MM.1S (cell line): Measurements from ENCODE around the gene IL1F10.

Experiments used
- DNase-seq: peaks from one replicate; pipeline ENCODE4 v3.0.0-alpha.2; 2015
- H2AFZ ChIP-seq: fragments of 300-600 bp; sonication (generic); 2 replicates; pipeline ENCODE4 v1.6.0; 2016; ENCODE audit warnings: antibody characterized with exemption, low read length
- H3F3A ChIP-seq: fragments of 300-600 bp; sonication (generic); 2 replicates; pipeline ENCODE4 v1.6.1; 2016; ENCODE audit warnings: mild to moderate bottlenecking, antibody characterized with exemption, low read length, moderate library complexity, mixed read lengths; ENCODE audit not compliant: insufficient read depth
- H3K27ac ChIP-seq: fragments of 300-600 bp; sonication (generic); 2 replicates; pipeline ENCODE4 v1.5.1; 2016; ENCODE audit warnings: mild to moderate bottlenecking, low read length
- H3K27me3 ChIP-seq: fragments of 300-600 bp; sonication (generic); replicated peaks from 2 replicates; pipeline ENCODE4 v1.6.0; 2016; ENCODE audit warnings: low read length; ENCODE audit not compliant: insufficient read depth
- H3K36me3 ChIP-seq: fragments of 300-600 bp; sonication (generic); replicated peaks from 2 replicates; pipeline ENCODE4 v1.6.1; 2016; ENCODE audit warnings: mild to moderate bottlenecking, low read length, mixed read lengths; ENCODE audit not compliant: insufficient read depth
- H3K4me1 ChIP-seq: fragments of 300-600 bp; sonication (generic); 2 replicates; pipeline ENCODE4 v1.6.1; 2016; ENCODE audit warnings: low read length, mixed read lengths
- H3K4me2 ChIP-seq: fragments of 300-600 bp; sonication (generic); 2 replicates; pipeline ENCODE4 v1.6.0; 2016; ENCODE audit warnings: low read depth, low read length
- H3K4me3 ChIP-seq: fragments of 300-600 bp; sonication (generic); 2 replicates; pipeline ENCODE4 v1.5.1; 2016; ENCODE audit warnings: low read length, mixed read lengths
- H3K79me2 ChIP-seq: fragments of 300-600 bp; sonication (generic); 2 replicates; pipeline ENCODE4 v1.6.1; 2016; ENCODE audit warnings: mixed run types, low read length, mixed read lengths
- H3K9ac ChIP-seq: fragments of 300-600 bp; sonication (generic); 2 replicates; pipeline ENCODE4 v1.6.1; 2016; ENCODE audit warnings: low read length, mixed read lengths
- H3K9me2 ChIP-seq: fragments of 300-600 bp; sonication (generic); replicated peaks from 2 replicates; pipeline ENCODE4 v1.6.1; 2016; ENCODE audit warnings: mild to moderate bottlenecking, low read length, mixed read lengths; ENCODE audit not compliant: insufficient read depth
- H3K9me3 ChIP-seq: fragments of 300-600 bp; sonication (generic); replicated peaks from 2 replicates; pipeline ENCODE4 v1.6.1; 2016; ENCODE audit warnings: mild to moderate bottlenecking, low read length, mixed read lengths; ENCODE audit not compliant: insufficient read depth
- H4K20me1 ChIP-seq: fragments of 300-600 bp; sonication (generic); 2 replicates; pipeline ENCODE4 v1.6.1; 2016; ENCODE audit warnings: mild to moderate bottlenecking, low read length, moderate library complexity, mixed read lengths; ENCODE audit not compliant: insufficient read depth
- CTCF ChIP-seq: fragments of 300-600 bp; sonication (generic); IDR thresholded peaks from 2 replicates; pipeline ENCODE4 v1.5.1; 2016; ENCODE audit warnings: antibody characterized with exemption, low read length, mixed read lengths
- EZH2 ChIP-seq: fragments of 300-600 bp; sonication (generic); optimal IDR thresholded peaks from 2 replicates; pipeline ENCODE3; 2017; ENCODE audit warnings: low read depth, mild to moderate bottlenecking, antibody characterized with exemption, low read length, mixed read lengths
- EZH2phosphoT487 ChIP-seq: fragments of 300-600 bp; sonication (generic); IDR thresholded peaks from 2 replicates; pipeline ENCODE4 v1.6.1; 2018; ENCODE audit warnings: antibody characterized with exemption, low read length

Gene IL1F10

GRCh38 chr2:113078350-113078839, 10.6 kb downstream of the IL1F10 start:
- H2AFZ ChIP-seq: no peak overlapping the region
- no peak overlapping the region for H3K4me3 ChIP-seq
- no peaks in the 10 kb centered on the region for H3K9me2 ChIP-seq
- no peaks in the 10 kb centered on the region for H4K20me1 ChIP-seq
- no peak overlapping the region for H3K4me2 ChIP-seq
- H3K27ac ChIP-seq: no peak overlapping the region
- peaks cover 29% of the 10 kb centered on the region for H3K4me1 ChIP-seq
- no peak overlapping the region for H3K9ac ChIP-seq
- no peaks in the 10 kb centered on the region for H3F3A ChIP-seq
- DNase-seq: no peak
- H3K9me3 ChIP-seq: no peaks in the 10 kb centered on the region
- no peaks in the 10 kb centered on the region for H3K36me3 ChIP-seq
- H3K79me2 ChIP-seq: no peaks in the 10 kb centered on the region
- TF ChIP-seq EZH2phosphoT487 (no peak), CTCF (no peak), EZH2 (no peak)
- no peaks in the 10 kb centered on the region for H3K27me3 ChIP-seq

GRCh38 chr2:113079131-113079530, 11.4 kb downstream of the IL1F10 start:
- Histone ChIP-seq H3K4me2 (no peak overlapping the region), H3K27me3 (no peaks in the 10 kb centered on the region), H3K79me2 (no peaks in the 10 kb centered on the region), H3K4me3 (no peak overlapping the region), H3K9ac (no peak overlapping the region), H3K36me3 (no peaks in the 10 kb centered on the region), H3K9me3 (no peaks in the 10 kb centered on the region), H3K4me1 (peaks cover 22% of the 10 kb centered on the region), H3F3A (no peaks in the 10 kb centered on the region), H3K27ac (no peak overlapping the region), H4K20me1 (no peaks in the 10 kb centered on the region), H3K9me2 (no peaks in the 10 kb centered on the region), H2AFZ (no peak overlapping the region)
- DNase-seq: no peak
- TF ChIP-seq CTCF: no peak
- no peak for TF ChIP-seq EZH2phosphoT487
- no peak for TF ChIP-seq EZH2

DNA sequence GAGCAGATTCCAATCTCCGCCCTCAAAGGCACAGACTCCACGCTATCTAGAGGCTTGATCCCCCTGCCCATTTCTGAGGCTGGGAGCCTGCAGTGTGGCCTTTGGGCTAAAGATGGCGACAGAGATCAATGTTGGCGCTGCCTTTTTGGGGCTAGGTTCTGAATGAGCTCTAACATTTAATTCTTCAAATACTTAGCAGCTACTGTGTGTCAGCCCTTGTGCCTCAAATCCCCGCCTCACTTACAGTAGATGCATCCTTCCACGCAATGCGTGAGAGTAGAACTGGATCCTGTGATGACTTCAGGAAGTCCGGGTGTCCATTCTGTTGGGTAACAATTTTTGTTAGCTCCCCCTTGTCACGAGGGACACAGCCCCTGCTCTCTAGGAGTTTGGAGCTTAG, 12.4 kb downstream of the IL1F10 start:
- TF ChIP-seq EZH2 (no peak), CTCF (peak; percentile 89)
- H3K4me3 ChIP-seq: no peak overlapping the region
- no peaks in the 10 kb centered on the region for H3K9me2 ChIP-seq
- H3K4me2 ChIP-seq: no peak overlapping the region
- no peak overlapping the region for H3K9ac ChIP-seq
- H3K9me3 ChIP-seq: no peaks in the 10 kb centered on the region
- no peaks in the 10 kb centered on the region for H3F3A ChIP-seq
- no peaks in the 10 kb centered on the region for H3K36me3 ChIP-seq
- DNase-seq: peak; percentile 39
- no peaks in the 10 kb centered on the region for H3K27me3 ChIP-seq
- H3K79me2 ChIP-seq: no peaks in the 10 kb centered on the region
- no peak overlapping the region for H3K27ac ChIP-seq
- peaks cover 12% of the 10 kb centered on the region for H3K4me1 ChIP-seq
- no peak overlapping the region for H2AFZ ChIP-seq
- H4K20me1 ChIP-seq: no peaks in the 10 kb centered on the region
